PFSK-1 (cell line): ENCODE measurements around the gene GIPC2.

Experiments used
- FOXP2 ChIP-seq: optimal IDR thresholded peaks from 2 replicates; pipeline ENCODE3; 2011; ENCODE audit warnings: borderline replicate concordance, control low read depth, inconsistent platforms; ENCODE audit not compliant: insufficient read depth; ENCODE audit errors: extremely low read length, extremely low read depth
- POLR2AphosphoS5 ChIP-seq: IDR thresholded peaks from 2 replicates; pipeline ENCODE4 v1.6.1; 2012; ENCODE audit warnings: low read depth, mild to moderate bottlenecking, control low read depth, low read length, moderate library complexity
- SIN3A ChIP-seq: IDR thresholded peaks from 2 replicates; pipeline ENCODE4 v1.6.1; 2012; ENCODE audit warnings: mild to moderate bottlenecking, low read length, moderate library complexity, borderline replicate concordance; ENCODE audit not compliant: insufficient read depth
- TAF1 ChIP-seq: IDR thresholded peaks from 2 replicates; pipeline ENCODE4 v1.6.1; 2012; ENCODE audit warnings: low read length, control low read depth, borderline replicate concordance; ENCODE audit not compliant: insufficient read depth
- TF ChIP-seq, protein P1 (sequence below), 2 experiments: IDR thresholded peaks; 2 replicates each; pipeline versions ENCODE4 v1.6.1 to v1.8.0; 2011 to 2012; ENCODE audit warnings: low read depth in 2 of 2, low read length in 2 of 2, control low read depth in 1 of 2, inconsistent platforms in 1 of 2, mild to moderate bottlenecking in 1 of 2, moderate library complexity in 1 of 2; ENCODE audit not compliant: insufficient read depth in 1 of 2

The GIPC2 gene

DNA sequence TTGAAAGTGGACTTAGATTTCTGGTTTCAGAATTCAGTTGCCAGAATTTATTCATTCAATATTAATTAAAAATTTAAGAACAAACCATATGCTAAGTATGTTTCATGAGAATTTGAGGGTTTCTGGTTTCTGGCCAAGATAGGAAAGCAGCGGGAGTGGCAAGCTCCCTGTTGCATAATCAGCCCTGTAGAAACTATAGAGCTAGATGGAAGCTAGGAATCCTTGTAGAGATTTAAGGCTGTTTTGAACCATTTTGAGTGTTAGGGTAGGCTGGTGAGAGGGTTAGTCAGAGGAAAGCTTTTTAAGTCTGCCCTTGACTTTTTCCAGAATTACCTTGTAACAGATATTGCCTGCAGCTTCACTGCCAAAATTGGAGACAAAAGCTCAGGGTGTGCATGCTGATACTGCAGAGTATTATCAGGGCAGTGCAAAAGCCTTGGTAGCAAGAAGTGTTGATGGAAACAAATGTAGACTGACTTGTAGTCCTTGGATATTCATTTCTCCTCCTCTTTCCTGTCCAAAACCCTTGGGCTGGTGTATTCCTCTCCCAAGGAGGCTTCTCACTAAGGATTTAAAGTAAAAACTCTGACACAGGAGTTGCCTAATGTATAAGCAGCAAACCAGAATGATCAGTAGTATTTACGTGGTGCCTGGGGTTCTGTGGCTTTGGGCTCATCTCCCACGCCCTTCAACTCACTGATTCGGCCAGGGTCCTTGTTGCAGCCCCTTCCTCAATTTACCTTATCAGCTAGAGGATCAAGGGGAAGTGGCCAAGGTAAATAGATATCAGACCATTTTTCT lies 12.6 kb upstream of the GIPC2 start:
- TF ChIP-seq SIN3A (no peak), TAF1 (no peak), FOXP2 (no peak), POLR2AphosphoS5 (no peak)
- TF ChIP-seq, protein P1, sequence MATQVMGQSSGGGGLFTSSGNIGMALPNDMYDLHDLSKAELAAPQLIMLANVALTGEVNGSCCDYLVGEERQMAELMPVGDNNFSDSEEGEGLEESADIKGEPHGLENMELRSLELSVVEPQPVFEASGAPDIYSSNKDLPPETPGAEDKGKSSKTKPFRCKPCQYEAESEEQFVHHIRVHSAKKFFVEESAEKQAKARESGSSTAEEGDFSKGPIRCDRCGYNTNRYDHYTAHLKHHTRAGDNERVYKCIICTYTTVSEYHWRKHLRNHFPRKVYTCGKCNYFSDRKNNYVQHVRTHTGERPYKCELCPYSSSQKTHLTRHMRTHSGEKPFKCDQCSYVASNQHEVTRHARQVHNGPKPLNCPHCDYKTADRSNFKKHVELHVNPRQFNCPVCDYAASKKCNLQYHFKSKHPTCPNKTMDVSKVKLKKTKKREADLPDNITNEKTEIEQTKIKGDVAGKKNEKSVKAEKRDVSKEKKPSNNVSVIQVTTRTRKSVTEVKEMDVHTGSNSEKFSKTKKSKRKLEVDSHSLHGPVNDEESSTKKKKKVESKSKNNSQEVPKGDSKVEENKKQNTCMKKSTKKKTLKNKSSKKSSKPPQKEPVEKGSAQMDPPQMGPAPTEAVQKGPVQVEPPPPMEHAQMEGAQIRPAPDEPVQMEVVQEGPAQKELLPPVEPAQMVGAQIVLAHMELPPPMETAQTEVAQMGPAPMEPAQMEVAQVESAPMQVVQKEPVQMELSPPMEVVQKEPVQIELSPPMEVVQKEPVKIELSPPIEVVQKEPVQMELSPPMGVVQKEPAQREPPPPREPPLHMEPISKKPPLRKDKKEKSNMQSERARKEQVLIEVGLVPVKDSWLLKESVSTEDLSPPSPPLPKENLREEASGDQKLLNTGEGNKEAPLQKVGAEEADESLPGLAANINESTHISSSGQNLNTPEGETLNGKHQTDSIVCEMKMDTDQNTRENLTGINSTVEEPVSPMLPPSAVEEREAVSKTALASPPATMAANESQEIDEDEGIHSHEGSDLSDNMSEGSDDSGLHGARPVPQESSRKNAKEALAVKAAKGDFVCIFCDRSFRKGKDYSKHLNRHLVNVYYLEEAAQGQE (IDR thresholded peaks at IDR 0.05; ENCODE audit: insufficient read depth in 1 of 2, low read depth in 2 of 2, low read length in 2 of 2) = no peak

DNA sequence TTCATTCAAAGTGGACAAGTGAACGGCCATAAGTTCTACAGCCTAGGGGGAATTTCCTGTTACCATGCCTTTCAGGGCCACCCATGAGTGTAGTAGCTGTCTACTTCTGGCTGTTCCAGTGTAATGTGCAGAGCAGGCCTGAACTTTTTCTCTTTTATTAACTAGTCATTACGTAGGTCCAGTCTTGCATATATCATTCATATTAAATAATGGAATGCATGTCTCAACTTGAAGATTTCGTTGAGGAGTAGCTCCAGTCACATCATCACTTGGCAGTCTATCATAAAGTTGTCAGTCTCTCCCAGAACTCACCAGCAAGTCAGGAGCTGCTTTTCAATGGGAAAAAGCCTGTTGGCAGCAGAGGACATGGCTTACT lies 12.0 kb upstream of the GIPC2 start:
- TF ChIP-seq POLR2AphosphoS5 = no peak
- TF ChIP-seq, protein P1 (IDR thresholded peaks at IDR 0.05; ENCODE audit: insufficient read depth in 1 of 2, low read depth in 2 of 2, low read length in 2 of 2) = no peak
- no peak for TF ChIP-seq FOXP2
- no peak for TF ChIP-seq TAF1
- TF ChIP-seq SIN3A = no peak

DNA sequence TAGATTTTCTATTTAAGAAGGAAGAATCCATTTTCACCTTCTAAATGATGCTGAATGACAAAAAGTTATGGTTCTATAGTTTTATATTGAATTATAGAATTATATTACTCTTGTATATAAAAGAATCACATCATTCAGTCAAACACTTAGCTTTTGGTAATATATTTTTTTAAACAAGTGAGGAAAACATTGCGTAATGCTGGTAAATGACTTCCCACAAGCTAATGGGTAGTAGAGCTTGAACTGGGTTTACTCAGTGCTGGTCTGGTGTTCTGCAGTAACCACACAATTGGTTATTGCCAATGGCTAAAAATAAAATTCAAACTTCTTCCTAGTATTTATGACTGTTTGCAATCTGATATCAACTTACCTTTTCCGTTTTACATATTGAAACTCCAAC lies 10.6 kb upstream of the GIPC2 start:
- TF ChIP-seq SIN3A = no peak
- TF ChIP-seq, protein P1 (IDR thresholded peaks at IDR 0.05; ENCODE audit: insufficient read depth in 1 of 2, low read depth in 2 of 2, low read length in 2 of 2) = no peak
- no peak for TF ChIP-seq POLR2AphosphoS5
- TF ChIP-seq FOXP2 = no peak
- TF ChIP-seq TAF1 = no peak

DNA sequence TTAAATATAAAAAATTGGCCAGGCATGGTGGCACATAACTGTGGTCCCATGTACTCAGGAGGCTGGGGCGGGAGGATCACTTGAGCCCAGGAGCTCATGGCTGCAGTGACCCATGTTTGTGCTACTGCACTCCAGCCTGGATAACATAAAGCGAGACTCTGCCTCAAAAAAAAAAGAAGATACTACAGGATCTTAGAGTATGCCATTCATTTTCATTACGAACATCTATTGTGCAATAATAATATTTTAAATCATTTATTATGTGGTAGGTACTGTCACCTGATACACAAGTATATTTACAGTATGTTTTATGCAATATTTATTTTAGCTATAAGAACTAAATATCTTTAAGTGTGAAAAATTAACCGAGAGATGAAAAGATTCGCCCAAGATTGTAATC lies 9.3 kb upstream of the GIPC2 start:
- TF ChIP-seq TAF1 = no peak

DNA sequence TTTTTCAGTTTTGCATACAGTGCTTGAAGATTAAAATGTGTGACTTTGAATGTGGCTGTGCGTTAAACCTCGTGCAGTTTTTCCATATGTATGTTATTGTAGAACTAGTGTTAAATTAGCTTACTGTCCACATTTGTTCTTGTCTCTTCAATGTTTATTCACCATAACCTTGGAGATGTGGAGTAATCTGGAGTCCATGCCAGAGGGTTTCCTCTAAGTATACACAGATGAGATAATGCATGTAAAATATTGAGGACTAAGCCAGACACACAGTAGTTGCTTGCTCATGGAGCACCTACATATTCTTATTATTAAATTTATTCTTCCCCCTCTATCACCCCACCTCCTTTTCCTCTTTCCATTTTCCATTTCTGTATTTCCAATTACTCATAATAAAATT lies 7.7 kb upstream of the GIPC2 start:
- no peak for TF ChIP-seq FOXP2
- TF ChIP-seq TAF1 = no peak
- no peak for TF ChIP-seq POLR2AphosphoS5
- TF ChIP-seq, protein P1 (IDR thresholded peaks at IDR 0.05; ENCODE audit: insufficient read depth in 1 of 2, low read depth in 2 of 2, low read length in 2 of 2) = no peak
